Uterus (tissue), 4 donors: ENCODE data around the gene NEK4. TPM values are rescaled to one million over a fixed set of nuclear protein-coding genes. Genes with fewer than 3 reads are reported as not detected.

ENCODE experiments used
- DNase-seq, 2 donors: peaks; one replicate each; pipeline ENCODE4 v3.0.0-alpha.2; 2019 to 2020
- H3K27ac ChIP-seq, 2 donors: fragments of 200-600 bp; sonication (generic); 1 replicate in 1 of 2; 2 replicates in 1 of 2; pipeline ENCODE4 v1.5.1; 2016 to 2018
- H3K27me3 ChIP-seq, 2 donors: fragments of 200-600 bp; sonication (generic); one replicate each; pipeline ENCODE4 v1.5.1; 2018 to 2019; ENCODE audit warnings: control low read depth in 1 of 2
- H3K36me3 ChIP-seq, 2 donors: fragments of 200-600 bp; sonication (generic); one replicate each; pipeline ENCODE4 v1.5.1; 2019; ENCODE audit warnings: control low read depth in 1 of 2
- H3K4me1 ChIP-seq, 2 donors: fragments of 200-600 bp; sonication (generic); one replicate each; pipeline ENCODE4 v1.5.1; 2018 to 2019; ENCODE audit warnings: control low read depth in 1 of 2
- H3K4me3 ChIP-seq, 2 donors: fragments of 200-600 bp; sonication (generic); 1 replicate in 1 of 2; 2 replicates in 1 of 2; pipeline ENCODE4 v1.5.1; 2018 to 2019; ENCODE audit warnings: mild to moderate bottlenecking in 1 of 2
- H3K9me3 ChIP-seq, 2 donors: fragments of 200-600 bp; sonication (generic); one replicate each; pipeline ENCODE4 v1.5.1; 2019; ENCODE audit warnings: control low read depth in 1 of 2
- POLR2A ChIP-seq, 2 donors: fragments of 450-650 bp; IDR thresholded peaks; one replicate each; pipeline ENCODE4 v1.6.1; 2016; ENCODE audit warnings: antibody characterized with exemption in 2 of 2, mild to moderate bottlenecking in 1 of 2, moderate library complexity in 1 of 2
- intact Hi-C: fragments of 100-400 bp; cut with DNase I; formaldehyde crosslinking; loops from one replicate; pipeline ENCODE4 v1.15.1; 2023; ENCODE audit warnings: low total_unique reads
- total RNA-seq, 4 donors: library from RNA; depleted of rRNA in 3 of 4; stranded (reverse); fragments of >200 nt in 3 of 4; gene quantifications; one replicate each; pipeline versions ENCODE4 v1.1.0 to v1.2.4, GENCODE V29; 2014 to 2023
- TF ChIP-seq, protein P1 (sequence below), 4 experiments: fragments of 200-600 bp in 2 of 4; fragments of 450-650 bp in 2 of 4; sonication (generic) in 2 of 4; IDR thresholded peaks; one replicate each; pipeline ENCODE4 v1.5.1; 2016 to 2019; ENCODE audit warnings: antibody characterized with exemption in 4 of 4, mild to moderate bottlenecking in 2 of 4, moderate library complexity in 1 of 4
- donor health status: DM: yes; HTN: yes; CAD: no.

Gene NEK4
- total RNA-seq, 4 donors from 2014 or later = 16.8 to 48.0 (median 37.7) TPM

DNA sequence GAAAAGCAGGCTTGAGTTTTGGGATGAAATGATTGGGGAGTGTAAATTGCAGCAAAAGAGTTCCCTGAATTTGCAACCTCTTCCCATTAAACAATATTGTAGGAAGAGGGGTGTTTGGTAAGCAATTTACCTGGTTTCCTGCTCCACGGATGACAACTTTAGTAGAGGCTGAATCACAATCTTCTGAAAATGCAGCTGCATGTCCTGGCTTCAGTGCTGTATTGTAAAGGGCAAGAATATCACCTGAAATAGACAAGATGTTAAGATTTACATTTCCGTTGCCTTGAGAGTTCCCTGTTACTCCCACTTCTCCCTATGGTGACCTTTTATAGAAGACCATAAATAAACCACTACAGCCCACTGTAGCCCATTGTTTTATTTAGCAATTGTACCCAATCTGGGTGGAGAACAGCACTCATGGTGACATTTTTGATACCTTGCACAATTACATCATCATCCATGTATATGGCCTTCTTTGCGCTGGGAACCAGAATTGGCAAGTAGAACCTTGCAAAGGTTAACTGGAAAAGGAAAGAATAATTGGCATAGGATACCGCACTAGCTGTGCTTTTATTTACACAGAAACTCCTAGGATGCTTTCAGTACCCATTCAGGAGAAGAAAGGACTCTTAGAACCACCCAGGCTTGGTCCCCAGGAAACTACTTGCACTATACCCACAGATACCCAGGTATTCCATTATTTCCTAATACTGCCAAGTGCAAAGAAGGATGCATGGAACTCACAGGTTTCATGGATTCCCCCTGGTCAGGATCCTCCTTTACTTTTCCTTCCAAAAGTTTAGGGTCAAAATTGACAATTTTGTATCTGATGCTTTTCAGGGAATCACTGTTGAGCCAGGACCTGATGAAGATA, 74.7 kb downstream of the NEK4 start:
- Histone ChIP-seq H3K9me3 (no peaks in the 10 kb centered on the region), H3K4me1 (no peaks in the 10 kb centered on the region), H3K36me3 (no peaks in the 10 kb centered on the region), H3K27ac (no peak overlapping the region), H3K4me3 (no peak overlapping the region), H3K27me3 (no peaks in the 10 kb centered on the region)
- no peak for TF ChIP-seq POLR2A (IDR thresholded peaks at IDR 0.05)
- TF ChIP-seq, protein P1, sequence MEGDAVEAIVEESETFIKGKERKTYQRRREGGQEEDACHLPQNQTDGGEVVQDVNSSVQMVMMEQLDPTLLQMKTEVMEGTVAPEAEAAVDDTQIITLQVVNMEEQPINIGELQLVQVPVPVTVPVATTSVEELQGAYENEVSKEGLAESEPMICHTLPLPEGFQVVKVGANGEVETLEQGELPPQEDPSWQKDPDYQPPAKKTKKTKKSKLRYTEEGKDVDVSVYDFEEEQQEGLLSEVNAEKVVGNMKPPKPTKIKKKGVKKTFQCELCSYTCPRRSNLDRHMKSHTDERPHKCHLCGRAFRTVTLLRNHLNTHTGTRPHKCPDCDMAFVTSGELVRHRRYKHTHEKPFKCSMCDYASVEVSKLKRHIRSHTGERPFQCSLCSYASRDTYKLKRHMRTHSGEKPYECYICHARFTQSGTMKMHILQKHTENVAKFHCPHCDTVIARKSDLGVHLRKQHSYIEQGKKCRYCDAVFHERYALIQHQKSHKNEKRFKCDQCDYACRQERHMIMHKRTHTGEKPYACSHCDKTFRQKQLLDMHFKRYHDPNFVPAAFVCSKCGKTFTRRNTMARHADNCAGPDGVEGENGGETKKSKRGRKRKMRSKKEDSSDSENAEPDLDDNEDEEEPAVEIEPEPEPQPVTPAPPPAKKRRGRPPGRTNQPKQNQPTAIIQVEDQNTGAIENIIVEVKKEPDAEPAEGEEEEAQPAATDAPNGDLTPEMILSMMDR (IDR thresholded peaks at IDR 0.05) = no peak
- intact Hi-C loops = no loop called here
- no peak for DNase-seq

DNA sequence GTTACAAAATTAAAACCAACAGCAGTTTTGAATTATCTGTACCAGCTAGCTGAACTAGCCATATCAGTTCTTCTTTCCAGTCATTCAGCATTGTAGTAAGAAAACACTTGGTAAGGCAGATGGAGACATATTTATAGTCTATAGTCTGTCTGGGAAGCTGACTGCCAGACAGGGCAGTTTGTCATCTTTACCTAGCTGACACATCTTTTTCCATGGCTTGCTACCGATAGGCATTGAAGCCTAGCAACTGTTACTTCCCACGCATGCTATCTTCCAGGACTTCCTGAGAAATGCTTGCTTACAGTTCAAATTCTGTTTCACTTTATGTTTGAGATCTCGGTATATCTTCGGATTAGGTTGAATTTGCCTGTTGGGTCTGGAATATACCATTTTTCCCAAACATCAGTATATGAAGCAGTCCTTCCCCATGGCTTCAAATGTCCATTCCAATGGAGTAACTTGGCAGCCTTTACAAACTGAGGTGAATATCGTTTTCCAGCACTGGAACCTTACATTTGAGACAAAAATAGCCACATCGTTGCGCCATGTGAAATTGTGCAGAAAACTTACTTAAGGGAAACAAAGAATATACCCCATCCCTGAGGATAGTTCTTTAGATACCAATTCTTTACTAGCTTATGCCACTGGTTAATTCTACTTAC, 76.1 kb downstream of the NEK4 start:
- H3K9me3 ChIP-seq = no peaks in the 10 kb centered on the region
- intact Hi-C loops = no loop called here
- H3K27ac ChIP-seq = no peak overlapping the region
- TF ChIP-seq, protein P1 (IDR thresholded peaks at IDR 0.05) = no peak
- no peak for TF ChIP-seq POLR2A (IDR thresholded peaks at IDR 0.05)
- H3K36me3 ChIP-seq = no peaks in the 10 kb centered on the region
- H3K4me3 ChIP-seq = no peak overlapping the region
- H3K4me1 ChIP-seq = no peaks in the 10 kb centered on the region
- no peaks in the 10 kb centered on the region for H3K27me3 ChIP-seq
- no peak for DNase-seq

DNA sequence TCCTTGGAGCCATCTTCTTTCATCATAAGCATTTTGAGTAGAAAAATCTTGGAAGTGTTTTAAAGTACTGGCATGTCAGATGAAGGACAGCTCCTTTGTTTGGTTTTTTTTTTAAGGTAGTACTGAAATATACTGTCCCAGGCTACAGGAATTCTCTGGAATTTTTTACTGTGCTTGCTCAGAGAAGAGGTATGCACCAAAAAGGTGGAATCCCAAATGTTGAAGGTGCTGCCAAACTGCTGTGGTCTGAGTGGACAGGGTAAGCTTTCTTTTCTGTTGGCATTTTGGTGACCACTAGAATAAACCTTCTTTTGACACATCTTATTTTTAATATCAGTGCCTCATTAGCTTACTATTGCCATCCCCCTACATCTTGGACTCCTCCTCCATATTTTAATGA, 77.7 kb downstream of the NEK4 start:
- intact Hi-C loops = no loop called here
- H3K27ac ChIP-seq = no peak overlapping the region
- no peak overlapping the region for H3K4me3 ChIP-seq
- no peak for TF ChIP-seq POLR2A (IDR thresholded peaks at IDR 0.05)
- TF ChIP-seq, protein P1 (IDR thresholded peaks at IDR 0.05) = no peak
- no peaks in the 10 kb centered on the region for H3K27me3 ChIP-seq
- no peaks in the 10 kb centered on the region for H3K36me3 ChIP-seq
- no peak for DNase-seq
- H3K9me3 ChIP-seq = no peaks in the 10 kb centered on the region
- H3K4me1 ChIP-seq = no peaks in the 10 kb centered on the region

DNA sequence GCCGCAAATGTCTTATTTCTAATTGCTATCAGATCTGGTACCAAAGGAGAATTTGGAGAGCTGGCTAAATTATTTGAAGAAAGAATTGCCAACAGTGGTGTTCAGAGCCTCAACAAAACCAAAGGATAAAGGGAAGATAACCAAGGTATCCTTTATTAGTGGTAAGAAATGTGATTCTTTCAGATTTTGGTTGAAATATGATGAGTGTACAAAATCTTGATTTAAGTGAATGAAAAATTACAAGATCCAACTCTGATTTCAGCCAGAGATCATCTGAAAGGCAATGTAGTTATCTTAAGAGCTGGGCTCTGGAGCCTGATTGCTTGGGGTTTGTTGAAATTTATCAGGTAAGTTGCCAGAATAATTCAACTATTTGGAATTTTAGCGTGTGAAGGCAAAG, 80.2 kb downstream of the NEK4 start:
- no peaks in the 10 kb centered on the region for H3K27me3 ChIP-seq
- no peak overlapping the region for H3K27ac ChIP-seq
- no peak overlapping the region for H3K4me3 ChIP-seq
- no peaks in the 10 kb centered on the region for H3K36me3 ChIP-seq
- H3K9me3 ChIP-seq = no peaks in the 10 kb centered on the region
- H3K4me1 ChIP-seq = no peaks in the 10 kb centered on the region
- intact Hi-C loops = no loop called here
- DNase-seq = no peak
- TF ChIP-seq, protein P1 (IDR thresholded peaks at IDR 0.05) = no peak
- TF ChIP-seq POLR2A (IDR thresholded peaks at IDR 0.05) = no peak

DNA sequence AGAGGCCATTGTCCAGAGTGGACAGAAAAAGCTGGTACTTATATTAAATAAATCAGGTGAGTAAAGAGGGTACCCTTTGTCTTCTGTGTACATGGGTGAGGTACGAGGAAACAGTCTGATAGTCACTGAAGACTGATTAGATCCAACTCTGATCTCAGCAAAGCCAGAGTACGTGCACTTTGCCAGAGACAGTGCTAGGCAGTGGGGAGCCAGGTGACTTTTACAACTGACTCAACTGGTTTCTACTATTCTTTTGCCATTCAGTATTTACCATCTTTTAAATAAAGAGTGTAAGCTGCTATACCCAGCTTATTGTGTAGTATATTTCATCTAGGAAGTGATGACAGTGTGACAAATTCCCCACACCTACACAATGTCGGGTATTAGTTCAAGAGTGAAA, 81.6 kb downstream of the NEK4 start:
- H3K27ac ChIP-seq = no peak overlapping the region
- intact Hi-C loops = no loop called here
- no peaks in the 10 kb centered on the region for H3K36me3 ChIP-seq

More for the DNA sequence above, 81.6 kb downstream of the NEK4 start:
- Histone ChIP-seq H3K9me3 (no peaks in the 10 kb centered on the region), H3K27me3 (no peaks in the 10 kb centered on the region), H3K4me1 (no peaks in the 10 kb centered on the region), H3K4me3 (no peak overlapping the region)
- TF ChIP-seq, protein P1 (IDR thresholded peaks at IDR 0.05) = no peak
- no peak for TF ChIP-seq POLR2A (IDR thresholded peaks at IDR 0.05)
- no peak for DNase-seq
